GM21390 (cell line): ENCODE data around the gene RPTOR.

Source experiments
- ATAC-seq: cut with Tn5 transposase; IDR thresholded peaks from one replicate; pipeline ENCODE4 v1.9.1; 2021; ENCODE audit not compliant: unreplicated experiment

Gene RPTOR

GRCh38 chr17:80822700-80823410 lies 278.2 kb downstream of the RPTOR start:
- no peak for ATAC-seq

- ATAC-seq, result no peak
Observed at GRCh38 chr17:80824549-80825470, 280.2 kb downstream of the RPTOR start.

- no peak for ATAC-seq
Observed at GRCh38 chr17:80825471-80826345, 281.1 kb downstream of the RPTOR start.

GRCh38 chr17:80826346-80826954 lies 281.8 kb downstream of the RPTOR start:
- no peak for ATAC-seq

GRCh38 chr17:80826955-80827645 lies 282.5 kb downstream of the RPTOR start:
- no peak for ATAC-seq

- ATAC-seq, result no peak
Observed at GRCh38 chr17:80827646-80828643, 283.3 kb downstream of the RPTOR start.

- ATAC-seq, result no peak
Observed at GRCh38 chr17:80829166-80829813, 284.7 kb downstream of the RPTOR start.

- no peak for ATAC-seq
Observed at GRCh38 chr17:80830020-80830780, 285.6 kb downstream of the RPTOR start.

GRCh38 chr17:80831491-80831890 lies 286.9 kb downstream of the RPTOR start:
- ATAC-seq, result no peak

- ATAC-seq, result no peak
Observed at GRCh38 chr17:80832266-80832676, 287.6 kb downstream of the RPTOR start.

GRCh38 chr17:80832888-80833583 lies 288.4 kb downstream of the RPTOR start:
- ATAC-seq, result peak; percentile 73

GRCh38 chr17:80833952-80834892 lies 289.6 kb downstream of the RPTOR start:
- no peak for ATAC-seq

- ATAC-seq, result no peak
Observed at GRCh38 chr17:80834893-80835275, 290.2 kb downstream of the RPTOR start.

GRCh38 chr17:80835816-80836657 lies 291.4 kb downstream of the RPTOR start:
- ATAC-seq, result no peak

- no peak for ATAC-seq
Observed at GRCh38 chr17:80836658-80836965, 292.0 kb downstream of the RPTOR start.
